Measurements from ENCODE around the gene CD300E.
A peak's percentile ranks its signal among the peaks of the same experiment; 100 is the strongest.
"Not testable (repeated sequence)": the region's sequence is repeated elsewhere in the genome, so short reads cannot be mapped to it uniquely, and the experiment has no call there.

The CD300E gene

DNA sequence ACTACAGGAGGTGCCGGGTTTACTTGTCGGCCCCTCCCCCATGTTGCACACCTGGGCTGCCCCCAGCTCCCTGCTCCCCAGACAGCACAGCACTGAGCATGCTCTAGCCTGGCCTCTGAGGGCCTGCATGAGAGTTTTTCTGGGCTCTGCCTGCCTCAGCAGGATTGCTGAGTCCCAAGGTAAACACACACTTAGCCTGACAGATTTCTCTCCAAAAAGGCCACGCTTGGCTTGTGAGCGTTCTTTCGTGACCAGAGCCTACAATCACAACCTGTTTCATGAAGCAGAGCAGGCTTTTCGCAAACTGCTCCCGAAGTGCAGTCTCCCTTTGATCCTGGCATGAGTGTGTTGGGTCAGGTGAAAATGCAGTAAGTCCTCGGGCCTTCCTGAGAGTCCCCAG lies 9.8 kb upstream of the CD300E start:
- DNase-seq, result no peak

DNA sequence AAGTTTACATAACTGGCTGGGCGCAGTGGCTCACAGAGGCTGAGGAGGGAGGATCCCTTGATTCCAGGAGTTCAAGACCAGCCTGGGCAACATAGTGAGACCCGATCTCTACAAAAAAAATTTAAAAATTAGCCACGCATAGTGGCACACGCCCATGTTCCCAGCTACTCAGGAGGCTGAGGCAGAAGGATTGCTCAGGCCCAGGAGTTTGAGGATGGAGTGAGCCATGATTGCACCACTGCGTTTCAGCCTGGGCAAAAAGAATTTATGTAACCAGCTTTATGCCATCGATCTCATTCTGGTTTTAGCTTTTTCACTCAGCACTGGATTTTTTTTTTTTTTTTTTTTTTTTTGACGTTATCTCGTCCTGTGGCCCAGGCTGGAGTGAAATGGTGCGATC lies 9.1 kb upstream of the CD300E start:
- DNase-seq, result no peak

DNA sequence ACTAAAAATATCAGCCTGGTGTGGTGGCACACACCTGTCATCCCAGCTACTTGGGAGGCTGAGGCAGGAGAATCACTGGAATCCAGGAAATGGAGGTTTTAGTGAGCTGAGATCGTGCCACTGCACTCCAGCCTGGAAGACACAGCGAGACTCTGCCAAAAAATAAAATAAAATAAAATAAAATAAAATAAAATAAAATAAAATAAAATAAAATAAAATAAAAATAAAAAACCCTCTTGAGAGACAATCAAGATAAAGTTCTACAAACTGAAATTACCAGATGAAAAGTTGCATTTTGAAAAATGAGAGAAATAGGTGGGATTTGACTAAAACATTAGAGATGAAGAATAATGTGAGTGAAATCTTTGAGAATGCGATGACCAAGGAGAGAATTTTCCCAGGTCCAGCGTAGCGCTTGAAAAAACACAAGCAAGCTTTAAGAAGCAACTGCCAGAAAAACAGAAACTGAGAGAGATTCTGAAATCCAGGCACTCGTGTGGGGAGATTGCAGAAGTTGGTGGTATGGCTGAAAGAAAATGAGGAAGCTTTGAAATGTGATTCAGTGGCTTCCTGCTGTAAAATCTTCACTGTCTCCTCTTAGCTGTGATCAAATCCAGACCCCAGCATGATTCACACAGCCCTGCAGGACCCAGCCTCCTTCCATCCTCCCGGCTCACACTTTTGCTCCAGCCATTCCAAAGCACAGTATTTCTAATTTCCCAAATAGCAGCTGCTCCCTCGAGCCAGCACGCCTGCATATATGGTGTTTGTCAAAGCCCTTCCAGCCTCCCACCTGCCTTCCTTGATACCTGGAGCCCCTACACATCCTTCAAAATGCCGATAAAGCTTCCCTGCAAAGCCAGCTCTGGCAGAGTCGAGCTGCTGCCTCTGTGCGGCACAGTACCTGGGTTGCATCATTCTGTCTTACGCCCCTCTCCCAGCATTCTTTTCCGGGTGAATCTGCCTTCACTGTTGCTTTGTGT lies 8.2 kb upstream of the CD300E start:
- DNase-seq, result peak; percentile 32

DNA sequence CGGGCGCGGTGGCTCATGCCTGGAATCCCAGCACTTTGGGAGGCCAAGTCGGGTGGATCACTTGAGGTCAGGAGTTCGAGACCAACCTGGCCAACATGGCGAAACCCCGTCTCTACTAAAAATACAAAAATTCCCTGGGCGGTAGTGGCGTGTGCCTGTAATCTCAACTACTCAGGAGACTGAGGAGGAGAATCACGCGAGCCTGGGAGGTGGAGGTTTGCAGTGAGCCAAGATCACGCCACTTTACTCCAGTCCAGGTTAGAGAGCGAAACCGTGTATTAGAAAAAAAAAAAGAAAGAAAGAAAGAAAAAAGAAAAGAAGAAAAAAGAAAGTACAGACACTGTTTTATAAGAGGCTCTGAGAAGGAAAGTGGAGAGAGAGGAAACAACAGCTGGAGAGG lies 6.7 kb upstream of the CD300E start:
- not testable (repeated sequence) for DNase-seq

DNA sequence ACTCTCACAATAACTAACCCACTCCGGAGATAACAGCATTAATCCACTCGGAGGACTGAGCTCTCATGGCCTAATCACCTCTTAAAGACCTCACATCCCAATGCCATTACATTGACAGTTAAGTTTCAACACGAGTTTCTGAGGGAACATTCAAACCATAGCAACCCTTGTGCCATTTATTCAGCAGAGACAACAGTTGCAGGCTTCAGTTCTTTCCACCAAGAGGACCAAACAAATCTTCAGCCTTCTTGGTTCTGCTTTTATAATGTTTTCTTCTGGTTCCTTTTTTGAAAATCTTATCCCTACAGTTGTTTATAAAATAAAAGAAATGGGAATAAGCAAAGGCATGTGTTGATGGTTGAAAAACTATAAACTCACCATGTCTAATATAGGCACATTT lies 2.1 kb upstream of the CD300E start:
- DNase-seq, result no peak

DNA sequence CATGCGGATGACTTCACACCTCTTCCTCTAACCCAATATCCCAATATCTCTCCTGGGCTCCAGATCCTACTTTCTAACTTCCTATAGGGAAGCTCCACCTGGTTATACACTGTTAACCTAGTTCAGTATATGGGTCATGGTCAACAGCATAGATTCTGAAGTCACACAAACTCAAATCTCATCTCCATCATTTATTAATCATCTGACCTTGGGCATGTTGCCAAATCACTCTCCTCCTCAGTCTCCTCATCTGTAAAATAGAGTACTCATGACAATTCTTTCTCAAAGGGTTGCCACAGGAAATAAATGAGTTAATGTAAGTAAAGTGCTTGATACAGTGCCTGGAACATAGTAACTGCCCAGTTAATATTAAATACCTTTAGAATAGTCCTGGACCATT lies 593 bp upstream of the CD300E start:
- no peak for DNase-seq

DNA sequence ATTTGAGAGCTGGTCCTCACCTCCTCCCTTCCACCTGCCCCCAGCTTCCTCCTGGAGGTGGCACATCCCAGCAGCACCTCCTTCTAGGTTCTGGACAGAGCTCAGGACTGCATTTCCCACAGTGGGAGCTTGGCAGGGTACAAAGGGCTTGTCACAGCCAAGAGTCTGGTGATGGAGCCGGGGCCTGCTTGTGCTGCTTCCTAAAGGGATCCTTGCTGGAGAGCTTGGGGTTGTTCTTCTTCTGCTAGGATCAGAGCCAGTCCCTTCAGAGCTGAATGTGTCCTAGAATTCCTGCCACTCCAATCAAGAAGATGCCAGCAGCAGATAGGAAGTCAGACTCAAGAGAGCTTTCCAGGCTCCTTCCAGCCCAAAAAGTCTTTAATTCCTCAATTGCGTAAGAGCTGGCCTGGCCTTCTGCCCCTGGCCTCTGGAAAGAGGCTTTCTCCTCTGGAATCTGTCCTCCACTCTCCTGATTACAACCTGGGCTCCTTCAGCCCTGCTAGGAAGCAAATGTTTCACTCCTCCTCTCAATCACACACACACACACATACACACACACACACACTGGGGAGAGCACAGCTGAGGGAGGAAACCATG lies 4.4 kb downstream of the CD300E start:
- no peak for DNase-seq

DNA sequence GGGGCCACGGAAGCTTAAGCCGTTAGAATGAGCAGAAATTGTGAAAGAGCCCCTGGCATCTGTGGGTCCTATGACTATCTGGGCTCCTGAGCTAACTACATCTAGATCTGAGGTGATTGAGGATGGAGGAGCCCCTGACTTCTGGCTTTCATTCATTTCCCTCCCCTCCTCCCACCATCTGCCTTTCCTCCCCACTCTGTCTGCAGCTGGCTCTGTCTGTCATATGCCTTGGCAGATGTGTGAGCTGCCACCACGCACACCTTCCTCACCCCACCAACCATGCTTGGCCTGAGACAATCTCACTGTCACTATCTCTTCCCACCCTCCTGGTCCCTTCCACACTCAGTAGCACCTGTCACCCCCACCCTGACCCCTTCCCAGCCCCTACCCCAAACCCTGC lies 5.1 kb downstream of the CD300E start:
- peak; percentile 58 for DNase-seq

DNA sequence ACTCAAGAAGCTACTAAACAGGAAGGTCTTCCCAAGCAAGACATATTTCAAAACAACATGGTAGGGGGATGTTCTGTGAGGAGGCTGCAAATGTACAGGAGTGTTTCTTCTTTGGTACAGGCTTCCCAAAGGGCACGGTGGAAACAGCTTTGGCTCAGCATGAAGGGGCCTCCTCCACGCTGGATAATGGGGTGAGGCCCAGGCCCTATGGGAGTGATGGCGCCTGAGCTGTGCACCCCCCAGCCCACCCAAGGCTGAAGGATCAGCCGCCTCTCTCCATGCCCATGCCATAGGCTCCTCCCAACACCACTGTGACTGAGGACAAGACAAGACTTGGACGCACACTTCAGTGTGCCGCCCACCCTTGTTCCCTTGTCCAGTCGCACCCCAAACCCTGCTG lies 6.8 kb downstream of the CD300E start:
- DNase-seq, result no peak

DNA sequence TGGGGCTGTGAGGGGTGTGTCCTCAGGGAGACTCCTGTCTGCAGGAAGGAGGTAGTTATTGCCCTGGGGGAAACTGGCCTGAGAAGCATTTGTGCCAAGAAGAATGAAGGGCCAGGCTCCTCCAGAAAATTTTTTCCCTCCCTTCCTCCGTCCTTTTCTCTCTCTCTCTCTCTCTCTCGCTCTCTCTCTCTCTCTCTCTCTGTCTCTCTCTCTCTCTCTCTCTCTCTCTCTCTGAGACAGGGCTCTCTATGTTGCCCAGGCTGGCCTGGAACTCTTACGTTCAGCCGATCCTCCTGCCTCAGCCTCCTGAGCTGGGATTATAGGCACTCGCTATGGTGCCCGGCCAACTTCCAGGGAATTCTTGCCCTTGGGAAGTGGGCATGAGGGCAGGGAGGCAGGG lies 11.5 kb downstream of the CD300E start:
- DNase-seq, result no peak

DNA sequence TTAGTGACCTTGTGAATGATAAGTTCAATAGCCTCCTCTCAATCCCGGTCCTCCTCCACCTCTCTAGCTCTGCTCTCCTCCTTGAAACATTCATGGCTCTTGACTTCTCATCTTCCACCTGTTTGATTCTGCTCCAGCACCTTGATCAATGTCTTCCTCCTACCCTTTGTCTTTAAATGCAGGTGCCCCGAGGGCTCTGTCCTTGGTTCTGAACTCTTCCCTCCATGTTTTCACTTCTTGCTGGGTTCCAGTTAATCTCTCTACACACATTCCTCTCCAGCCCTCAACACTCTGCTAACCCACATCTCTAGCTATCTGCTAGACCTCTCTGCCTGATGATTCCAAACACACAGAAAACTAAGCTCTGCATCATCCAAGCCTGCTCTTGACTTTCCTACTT lies 13.4 kb downstream of the CD300E start:
- DNase-seq, result no peak

DNA sequence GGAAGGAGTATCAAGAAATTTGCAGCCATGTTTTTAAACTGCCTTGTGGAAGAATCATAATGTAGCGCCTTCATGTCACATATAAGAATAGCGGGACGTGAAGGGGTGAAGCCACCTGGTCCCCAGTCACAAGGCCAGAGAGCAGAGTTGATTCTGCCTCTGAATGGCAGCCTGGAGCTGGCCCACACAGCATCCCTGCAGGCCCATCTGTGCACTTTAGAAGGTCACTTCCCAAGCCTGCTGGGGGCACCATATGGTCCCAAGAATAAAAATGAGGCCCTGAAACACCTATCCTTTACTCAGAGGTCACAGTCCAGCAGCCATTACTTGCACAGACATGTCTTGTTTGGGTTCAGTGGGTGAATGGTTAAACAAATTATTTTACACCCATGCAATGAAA lies 15.0 kb downstream of the CD300E start:
- DNase-seq, result no peak

DNA sequence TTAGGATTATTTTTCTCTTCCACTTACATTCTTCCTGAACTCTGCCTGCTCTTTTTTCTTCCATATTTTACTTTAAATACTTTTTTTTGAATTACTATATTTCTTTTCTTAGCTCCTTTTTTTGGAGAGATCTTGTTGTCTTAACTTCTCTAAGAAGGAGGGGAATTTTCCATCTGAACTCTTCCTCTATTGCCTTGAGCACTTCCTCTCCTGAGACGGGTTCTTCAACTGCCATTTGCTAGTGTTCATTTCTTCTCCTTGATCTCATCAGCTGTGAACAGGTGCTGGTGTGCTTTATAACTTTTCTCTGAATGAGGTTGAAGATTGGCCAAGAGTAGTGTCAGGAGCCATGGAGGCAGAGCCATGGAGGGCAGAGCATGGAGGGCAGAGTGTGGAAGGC lies 16.3 kb downstream of the CD300E start:
- no peak for DNase-seq

DNA sequence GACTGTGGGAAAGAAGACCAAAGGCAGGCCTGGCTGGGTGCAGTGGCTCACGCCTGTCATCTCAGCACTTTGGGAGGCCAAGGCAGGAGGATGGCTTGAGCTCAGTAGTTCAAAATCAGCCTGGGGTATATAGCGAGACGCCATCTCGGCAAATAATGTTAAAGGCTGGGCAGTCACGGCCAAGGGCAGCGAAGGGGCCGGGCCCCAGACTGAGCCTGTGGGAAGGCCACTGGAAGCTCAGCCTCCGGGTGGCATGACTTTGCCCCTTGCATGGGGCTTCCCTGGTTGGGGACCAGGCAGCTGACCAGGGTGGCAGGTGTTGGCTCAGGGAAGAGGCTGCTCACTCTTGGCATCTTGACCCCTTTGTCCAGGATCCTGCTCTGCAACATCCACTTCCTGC lies 17.5 kb downstream of the CD300E start:
- no peak for DNase-seq

DNA sequence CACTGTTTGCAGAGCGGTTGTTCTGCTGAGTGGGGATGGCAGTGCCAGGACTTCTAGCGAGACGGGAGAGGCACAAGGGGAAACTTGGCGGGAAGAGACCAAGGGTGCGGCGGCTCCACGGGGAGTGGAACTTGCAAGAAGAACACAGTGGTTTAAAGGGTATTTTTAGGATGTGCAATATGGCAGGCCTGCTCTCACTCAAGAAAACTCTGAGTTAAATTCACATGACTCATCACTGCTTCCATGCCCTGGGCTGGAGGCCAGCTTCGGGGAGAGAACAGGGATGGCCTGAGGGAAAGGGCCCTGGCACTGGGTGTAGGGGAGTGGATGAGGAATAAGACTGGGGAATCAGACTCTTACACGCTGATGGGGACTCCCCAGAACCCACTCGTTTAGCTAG lies 18.2 kb downstream of the CD300E start:
- DNase-seq, result no peak

DNA sequence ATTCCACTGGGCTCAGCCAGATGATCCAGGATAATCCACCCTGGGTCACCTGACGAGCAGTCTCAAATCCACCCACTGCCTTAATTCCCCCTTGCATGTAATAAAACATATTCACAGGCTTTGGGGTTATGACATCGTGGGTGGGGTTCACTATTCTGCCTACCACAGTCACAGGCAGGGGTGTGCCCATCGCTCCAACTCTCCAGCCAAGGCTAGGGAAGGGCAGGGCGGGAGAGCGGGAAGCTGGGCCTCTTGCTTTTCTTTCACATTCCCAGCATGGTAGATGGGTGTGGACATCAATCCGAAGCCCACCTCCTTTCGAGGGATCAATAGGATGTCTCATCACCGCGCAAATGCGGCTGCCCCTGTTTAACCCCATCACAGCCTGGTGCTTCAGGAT lies 18.8 kb downstream of the CD300E start:
- DNase-seq, result no peak

DNA sequence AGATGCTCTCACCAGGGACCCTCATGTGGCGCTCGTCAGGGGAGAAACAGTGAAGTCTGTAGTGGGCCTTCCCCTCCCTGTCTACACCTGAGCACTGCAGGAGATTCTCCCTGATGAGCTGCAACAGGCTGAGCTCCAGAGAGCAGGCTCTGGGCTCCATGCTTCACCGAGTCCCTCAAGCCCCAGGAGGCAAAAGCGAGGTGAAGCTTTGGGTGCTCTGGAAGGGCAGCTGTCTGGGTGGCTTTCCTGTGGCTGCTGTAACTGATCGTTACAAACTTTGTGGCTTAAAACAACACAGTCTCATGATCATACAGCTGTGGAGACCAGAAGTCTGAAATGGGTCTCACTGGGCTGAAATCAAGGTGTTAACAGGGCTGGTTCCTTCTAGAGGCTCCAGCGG lies 19.3 kb downstream of the CD300E start:
- DNase-seq, result no peak

DNA sequence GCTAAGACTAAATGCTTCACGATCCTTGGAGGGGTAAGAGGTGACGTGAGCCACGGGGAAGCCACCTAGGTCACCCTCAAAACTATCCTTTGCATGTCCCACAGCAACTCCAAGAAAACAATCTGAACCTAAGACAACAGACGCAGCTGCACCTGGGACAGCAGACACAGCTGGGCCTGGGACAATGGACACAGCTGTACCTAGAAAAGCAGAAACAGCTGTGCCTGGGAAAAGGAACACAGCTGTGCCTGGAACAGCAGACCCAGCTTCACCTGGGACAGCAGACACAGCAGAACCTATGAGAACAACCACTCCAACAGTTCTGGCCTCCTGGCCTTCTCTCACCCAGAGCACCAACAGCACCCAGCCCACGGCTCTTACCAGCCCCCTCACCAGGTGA lies 19.8 kb downstream of the CD300E start:
- DNase-seq, result no peak

DNA sequence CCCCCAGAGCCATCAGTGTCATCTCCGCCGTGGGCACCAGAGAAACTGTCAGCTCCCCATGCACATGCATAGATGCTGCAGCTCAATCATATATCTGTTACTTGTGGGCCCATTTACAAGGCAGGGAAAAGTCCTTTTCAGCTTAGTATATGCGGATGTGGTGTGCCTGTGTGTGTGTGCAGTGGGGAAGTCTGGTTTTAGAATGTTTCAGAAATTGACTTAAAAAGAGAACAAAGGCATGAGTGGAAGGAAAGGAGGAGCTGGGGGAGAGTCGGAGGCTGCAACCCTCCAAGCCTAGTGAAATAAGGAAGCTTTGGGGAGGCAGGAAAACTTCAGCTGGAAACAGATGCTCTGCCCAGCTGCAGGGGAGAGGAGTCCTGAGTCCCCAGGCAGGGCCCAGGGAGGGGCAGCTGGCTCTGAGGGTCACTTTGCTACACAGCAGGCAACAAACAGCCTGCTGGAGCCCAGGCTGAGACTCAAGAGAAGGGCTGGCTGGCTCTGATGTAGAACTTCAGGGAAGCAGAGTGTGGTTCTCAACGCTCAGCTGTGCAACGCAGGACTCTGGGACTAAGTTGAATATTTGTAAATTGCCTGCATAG lies 20.4 kb downstream of the CD300E start:
- DNase-seq, result no peak

DNA sequence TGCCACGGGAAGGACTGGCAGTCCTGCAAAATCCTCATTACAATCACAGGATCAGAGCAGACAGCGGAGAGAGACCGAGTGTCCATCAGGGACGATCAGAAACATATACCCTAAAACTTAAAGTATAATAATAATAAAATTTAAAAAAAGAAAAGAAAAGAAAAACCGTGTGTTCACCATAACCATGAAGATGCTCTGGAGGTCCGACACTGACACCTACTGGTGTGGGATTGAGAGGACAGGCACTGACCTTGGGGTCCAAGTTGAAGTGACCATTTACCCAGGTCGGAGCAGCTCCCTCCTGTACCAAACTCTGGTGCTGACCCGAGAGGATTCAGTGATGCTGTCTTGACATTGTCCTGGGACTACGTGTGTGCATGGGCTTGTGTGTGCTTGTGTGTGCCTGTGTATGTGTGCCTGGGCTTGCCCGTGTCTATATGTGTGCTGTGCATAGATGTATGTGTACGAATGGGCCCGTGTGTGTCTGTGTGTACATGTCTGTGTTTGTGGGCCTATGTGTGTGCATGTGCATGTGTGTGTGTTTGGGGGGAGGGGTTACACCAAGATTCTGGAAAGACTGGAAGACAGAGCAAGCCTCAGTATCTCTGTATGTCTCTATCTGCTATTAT lies 21.5 kb downstream of the CD300E start:
- DNase-seq, result peak; percentile 18

DNA sequence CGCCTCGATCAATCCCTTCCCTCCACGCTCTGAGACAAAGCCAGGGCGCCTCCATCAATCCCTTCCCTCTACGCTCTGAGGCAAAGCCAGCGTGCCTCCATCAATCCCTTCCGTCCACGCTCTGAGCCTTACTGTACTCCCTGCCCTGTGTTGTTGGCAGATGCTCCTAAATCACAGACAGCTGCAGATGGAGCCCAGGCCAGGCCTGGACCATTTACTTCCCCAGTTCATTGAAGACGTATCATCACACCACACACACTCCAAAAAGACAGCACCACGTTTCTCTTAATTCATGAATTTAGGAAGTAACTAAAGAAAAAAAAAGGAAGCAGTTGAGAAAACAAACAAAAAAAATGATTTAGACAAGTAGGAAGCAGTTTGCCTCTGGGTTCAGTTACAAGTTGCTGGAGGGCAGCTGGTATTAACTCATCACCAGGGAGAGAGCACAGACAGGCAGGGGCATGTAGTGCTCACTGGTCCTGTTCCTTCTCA lies 24.0 kb downstream of the CD300E start:
- peak; percentile 41 for DNase-seq

DNA sequence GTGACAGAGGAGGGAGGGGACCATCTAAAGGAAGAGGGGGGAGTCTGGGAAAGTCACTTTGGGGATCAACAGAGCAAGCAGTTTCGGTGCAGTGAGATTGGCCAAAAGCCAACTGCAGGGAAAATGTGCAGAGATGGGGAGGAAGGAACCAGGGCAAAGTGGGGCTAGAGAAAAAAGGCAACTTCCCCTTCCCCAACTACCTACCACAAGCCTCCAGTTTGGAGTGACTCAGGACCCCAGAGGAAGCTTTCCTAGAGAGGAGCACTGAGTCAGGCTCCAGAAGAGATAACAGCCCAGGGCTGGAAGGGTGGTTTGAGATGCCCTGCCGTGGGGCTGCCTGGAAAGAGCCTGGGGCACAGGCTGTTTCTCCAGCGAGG lies 24.5 kb downstream of the CD300E start:
- DNase-seq, result no peak

DNA sequence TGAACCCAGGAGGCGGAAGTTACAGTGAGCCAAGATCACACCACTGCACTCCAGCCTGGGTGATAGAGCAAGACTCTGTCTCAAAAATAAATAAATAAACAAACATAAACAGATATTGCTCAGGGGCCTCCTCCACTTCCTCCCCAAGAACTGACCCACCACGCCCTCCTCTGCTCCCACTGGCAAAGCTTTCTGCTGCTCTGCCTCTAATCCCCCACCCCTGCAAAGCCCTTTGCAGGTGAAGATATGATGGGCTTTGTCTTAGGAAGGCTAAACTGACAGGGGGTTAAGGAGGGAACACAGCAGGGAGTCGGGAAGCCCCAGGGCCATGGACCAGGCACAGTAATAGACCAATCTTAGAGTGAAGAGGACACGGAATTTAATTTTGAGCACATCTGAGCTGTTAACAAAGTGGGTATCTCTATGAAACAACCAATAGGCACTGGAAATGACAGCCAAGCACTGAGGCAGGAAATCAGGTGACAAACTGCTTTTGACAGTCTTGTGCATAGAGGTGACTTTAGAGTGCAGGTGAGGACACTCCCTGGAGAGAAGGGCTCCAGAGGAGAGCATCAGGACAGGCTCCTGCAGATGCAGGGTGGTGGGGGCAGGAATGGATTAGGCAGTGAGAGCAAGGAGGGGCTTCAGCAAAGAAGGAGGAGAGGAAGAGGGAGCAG lies 25.1 kb downstream of the CD300E start:
- no peak for DNase-seq

All from NCI-H1694 treated with DMSO at 0.1 percent for 48 hours (cell line).